ENCODE results near the gene CD101. TPM values are rescaled to one million over a fixed set of nuclear protein-coding genes. Genes with fewer than 3 reads are reported as not detected.

CD101 gene
- total RNA-seq, 1 experiment from 2014 or later = 0.76 TPM

- no peaks in the 10 kb centered on the region for H4K20me1 ChIP-seq (ENCODE audit: insufficient read depth)
- H3F3A ChIP-seq (ENCODE audit: insufficient read depth, low read depth) = peaks cover 12% of the 10 kb centered on the region
- H3K4me1 ChIP-seq (replicated peaks; ENCODE audit: insufficient read depth) = peaks cover 30% of the 10 kb centered on the region
- H3K36me3 ChIP-seq (ENCODE audit: low read depth) = no peaks in the 10 kb centered on the region
- no peaks in the 10 kb centered on the region for H3K79me2 ChIP-seq (ENCODE audit: low read depth)
- TF ChIP-seq CTCF (conservative IDR thresholded peaks at IDR 0.05) (no peak), EZH2 (IDR thresholded peaks at IDR 0.05; ENCODE audit: low read depth) (no peak)
- no TSS peak for BruUV-seq (replicated peaks)
- H3K27ac ChIP-seq = no peak overlapping the region
- DNase-seq = no peak
- intact Hi-C loops (cut with micrococcal nuclease; ENCODE audit: unreplicated experiment) = no loop called here
- H3K4me2 ChIP-seq = no peak overlapping the region
- ChIA-PET CTCF (no interaction called here), POLR2A (ENCODE audit: unreplicated experiment) (no interaction called here)
- no peak overlapping the region for H2AFZ ChIP-seq
- no peaks in the 10 kb centered on the region for H3K27me3 ChIP-seq (ENCODE audit: insufficient read depth, low read depth)
- no peaks in the 10 kb centered on the region for H3K9me2 ChIP-seq (ENCODE audit: insufficient read depth)
- no peaks in the 10 kb centered on the region for H3K9me3 ChIP-seq (ENCODE audit: insufficient read depth, low read depth)
- H3K4me3 ChIP-seq = no peak overlapping the region
Measured at GRCh38 chr1:117009132-117009531, 7.6 kb downstream of the CD101 start.

- TF ChIP-seq EZH2 (IDR thresholded peaks at IDR 0.05; ENCODE audit: low read depth) (no peak), CTCF (conservative IDR thresholded peaks at IDR 0.05) (no peak)
- ChIA-PET POLR2A (ENCODE audit: unreplicated experiment) (no interaction called here), CTCF (no interaction called here)
- no peaks in the 10 kb centered on the region for H3K36me3 ChIP-seq (ENCODE audit: low read depth)
- no peaks in the 10 kb centered on the region for H4K20me1 ChIP-seq (ENCODE audit: insufficient read depth)
- no peaks in the 10 kb centered on the region for H3K9me3 ChIP-seq (ENCODE audit: insufficient read depth, low read depth)
- no peaks in the 10 kb centered on the region for H3K9me2 ChIP-seq (ENCODE audit: insufficient read depth)
- intact Hi-C loops (cut with micrococcal nuclease; ENCODE audit: unreplicated experiment) = no loop called here
- no peak overlapping the region for H2AFZ ChIP-seq
- peaks cover 12% of the 10 kb centered on the region for H3F3A ChIP-seq (ENCODE audit: insufficient read depth, low read depth)
- H3K4me1 ChIP-seq (replicated peaks; ENCODE audit: insufficient read depth) = peaks cover 32% of the 10 kb centered on the region
- no TSS peak for BruUV-seq (replicated peaks)
- H3K4me3 ChIP-seq = no peak overlapping the region
- no peak overlapping the region for H3K4me2 ChIP-seq
- no peaks in the 10 kb centered on the region for H3K79me2 ChIP-seq (ENCODE audit: low read depth)
- H3K27me3 ChIP-seq (ENCODE audit: insufficient read depth, low read depth) = no peaks in the 10 kb centered on the region
- no peak for DNase-seq
- H3K27ac ChIP-seq = no peak overlapping the region
Measured at GRCh38 chr1:117010310-117010969, 8.9 kb downstream of the CD101 start.

- DNase-seq = no peak
- Histone ChIP-seq H3K27me3 (ENCODE audit: insufficient read depth, low read depth) (no peaks in the 10 kb centered on the region), H3K36me3 (ENCODE audit: low read depth) (no peaks in the 10 kb centered on the region), H3K4me1 (replicated peaks; ENCODE audit: insufficient read depth) (peaks cover 32% of the 10 kb centered on the region), H3K9me3 (ENCODE audit: insufficient read depth, low read depth) (no peaks in the 10 kb centered on the region), H2AFZ (no peak overlapping the region), H3K27ac (no peak overlapping the region), H3K79me2 (ENCODE audit: low read depth) (no peaks in the 10 kb centered on the region), H3K4me3 (no peak overlapping the region), H3K4me2 (no peak overlapping the region), H3K9me2 (ENCODE audit: insufficient read depth) (no peaks in the 10 kb centered on the region), H4K20me1 (ENCODE audit: insufficient read depth) (no peaks in the 10 kb centered on the region), H3F3A (ENCODE audit: insufficient read depth, low read depth) (peaks cover 12% of the 10 kb centered on the region)
- BruUV-seq (replicated peaks) = no TSS peak
- ChIA-PET CTCF (no interaction called here), POLR2A (ENCODE audit: unreplicated experiment) (no interaction called here)
- intact Hi-C loops (cut with micrococcal nuclease; ENCODE audit: unreplicated experiment) = no loop called here
- TF ChIP-seq EZH2 (IDR thresholded peaks at IDR 0.05; ENCODE audit: low read depth) (no peak), CTCF (conservative IDR thresholded peaks at IDR 0.05) (no peak)
Measured at GRCh38 chr1:117011334-117011733, 9.8 kb downstream of the CD101 start.
